ENCODE measurements around the gene PFDN2.
"Not testable (repeated sequence)": the region's sequence is repeated elsewhere in the genome, so short reads cannot be mapped to it uniquely, and the experiment has no call there.

PFDN2 gene

GRCh38 chr1:161079436-161080110, 38.3 kb downstream of the PFDN2 start:
- no peak for DNase-seq

- no peak for DNase-seq
These were observed 40.4 kb downstream of the PFDN2 start for GRCh38 chr1:161077426-161077825.

GRCh38 chr1:161076410-161076809, 41.4 kb downstream of the PFDN2 start:
- no peak for DNase-seq

- peak; percentile 18 for DNase-seq
These were observed 43.0 kb downstream of the PFDN2 start for GRCh38 chr1:161074676-161075368.

GRCh38 chr1:161073474-161074121, 44.2 kb downstream of the PFDN2 start:
- DNase-seq: no peak

- no peak for DNase-seq
These were observed 44.9 kb downstream of the PFDN2 start for GRCh38 chr1:161072751-161073449.

GRCh38 chr1:161071886-161072371, 45.9 kb downstream of the PFDN2 start:
- DNase-seq: peak; percentile 8

GRCh38 chr1:161070761-161071160, 47.1 kb downstream of the PFDN2 start:
- DNase-seq: no peak

- no peak for DNase-seq
These were observed 48.0 kb downstream of the PFDN2 start, which contains the start of gene ARHGAP30 for GRCh38 chr1:161069731-161070270. Gene ARHGAP30 (minus strand): TSS chr1:161069891. CDS start chr1:161069624, 267 bp downstream.

GRCh38 chr1:161069241-161069640, 48.6 kb downstream of the PFDN2 start:
- DNase-seq: no peak

GRCh38 chr1:161068306-161069234, 49.3 kb downstream of the PFDN2 start:
- no peak for DNase-seq

- no peak for DNase-seq
These were observed 51.1 kb downstream of the PFDN2 start for GRCh38 chr1:161066694-161067093.

GRCh38 chr1:161065681-161066080, 52.2 kb downstream of the PFDN2 start:
- DNase-seq: not testable (repeated sequence)

- not testable (repeated sequence) for DNase-seq
These were observed 53.9 kb downstream of the PFDN2 start for GRCh38 chr1:161063936-161064335.

- DNase-seq: no peak
These were observed 56.4 kb downstream of the PFDN2 start for GRCh38 chr1:161061419-161061818.

- no peak for DNase-seq
These were observed 58.5 kb downstream of the PFDN2 start for GRCh38 chr1:161059293-161059692.

GRCh38 chr1:161054805-161055204, 63.0 kb downstream of the PFDN2 start:
- DNase-seq: no peak

- DNase-seq: no peak
These were observed 63.6 kb downstream of the PFDN2 start for GRCh38 chr1:161054232-161054631.

- DNase-seq: no peak
These were observed 64.9 kb downstream of the PFDN2 start for GRCh38 chr1:161052899-161053298.

- DNase-seq: no peak
These were observed 66.6 kb downstream of the PFDN2 start for GRCh38 chr1:161051219-161051618.
